Right atrium auricular region (tissue), 2 donors: ENCODE measurements around the gene DLG3. TPM values are rescaled to one million over a fixed set of nuclear protein-coding genes. Genes with fewer than 3 reads are reported as not detected.
A peak's percentile ranks its signal among the peaks of the same experiment; 100 is the strongest.

ENCODE experiments used
- DNase-seq: peaks from one replicate; pipeline ENCODE4 v3.0.0-alpha.2; 2019; ENCODE audit warnings: low spot score
- H3K27ac ChIP-seq, 2 donors: fragments of 200-600 bp; sonication (generic); 1 replicate in 1 of 2; 2 replicates in 1 of 2; pipeline ENCODE4 v1.5.1; 2016 to 2019
- H3K27me3 ChIP-seq, 2 donors: fragments of 200-600 bp; sonication (generic); one replicate each; pipeline versions ENCODE4 v1.5.1 to v1.6.0; 2017 to 2019
- H3K36me3 ChIP-seq: fragments of 200-600 bp; sonication (generic); one replicate; pipeline ENCODE4 v1.5.1; 2016
- H3K4me1 ChIP-seq, 2 donors: fragments of 200-600 bp; sonication (generic); one replicate each; pipeline versions ENCODE4 v1.5.1 to v1.6.0; 2017 to 2019
- H3K4me3 ChIP-seq, 2 donors: fragments of 200-600 bp; sonication (generic); 1 replicate in 1 of 2; 2 replicates in 1 of 2; pipeline ENCODE4 v1.5.1; 2017 to 2019; ENCODE audit warnings: mild to moderate bottlenecking in 1 of 2, moderate library complexity in 1 of 2
- H3K9me3 ChIP-seq, 2 donors: fragments of 200-600 bp; sonication (generic); one replicate each; pipeline ENCODE4 v1.5.1; 2019
- total RNA-seq, 2 donors: library from RNA; depleted of rRNA; stranded (reverse); fragments of >200 nt; gene quantifications; one replicate each; pipeline ENCODE4 v1.1.0, GENCODE V29; 2016
- TF ChIP-seq, protein P1 (sequence below), 2 donors: fragments of 200-600 bp; sonication (generic); IDR thresholded peaks; one replicate each; pipeline ENCODE4 v1.5.1; 2019; ENCODE audit warnings: antibody characterized with exemption in 2 of 2

DLG3 gene
- total RNA-seq, 2 donors from 2014 or later = 8.8 to 34.6 TPM

DNA sequence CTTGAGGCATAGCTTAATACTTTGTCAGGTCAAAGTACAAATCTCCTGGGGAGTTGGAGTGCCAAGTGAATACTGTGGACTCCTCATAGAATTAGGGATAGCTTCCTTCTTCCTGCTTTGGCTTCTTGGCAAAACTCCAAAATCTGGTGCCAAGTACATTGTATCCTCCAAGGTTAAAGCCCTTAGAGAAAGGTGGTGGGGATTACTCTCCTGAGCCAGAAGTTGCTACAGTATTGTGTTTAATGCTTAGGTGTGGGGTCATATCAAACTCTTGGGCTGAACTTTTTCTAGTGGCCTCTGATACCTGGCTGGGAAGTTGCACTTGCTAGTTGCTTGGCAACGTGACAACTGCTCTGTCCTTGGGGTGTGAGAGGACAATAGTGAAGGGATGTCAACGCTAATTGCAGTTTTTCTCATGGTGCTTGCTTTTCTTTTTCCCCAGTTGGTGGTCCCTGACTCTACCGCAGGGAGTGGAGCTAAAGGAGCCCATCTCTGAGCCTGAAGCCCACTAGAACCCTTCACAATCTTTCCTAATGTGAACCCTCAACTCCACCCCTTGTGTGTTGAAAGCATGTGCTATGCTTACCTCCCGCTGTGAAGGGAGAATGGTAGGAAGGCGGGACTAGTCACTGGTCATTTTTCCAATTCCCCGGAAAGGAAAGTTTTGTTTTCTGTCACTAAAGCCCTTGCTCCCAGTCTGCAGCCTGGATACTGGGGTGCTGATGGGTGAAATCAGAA, 35.5 kb downstream of the DLG3 start:
- peak overlapping the region; percentile 60 to 81 for H3K27ac ChIP-seq
- H3K4me3 ChIP-seq = peak overlapping the region in 1 of 2 donors; percentile 22
- TF ChIP-seq, protein P1, sequence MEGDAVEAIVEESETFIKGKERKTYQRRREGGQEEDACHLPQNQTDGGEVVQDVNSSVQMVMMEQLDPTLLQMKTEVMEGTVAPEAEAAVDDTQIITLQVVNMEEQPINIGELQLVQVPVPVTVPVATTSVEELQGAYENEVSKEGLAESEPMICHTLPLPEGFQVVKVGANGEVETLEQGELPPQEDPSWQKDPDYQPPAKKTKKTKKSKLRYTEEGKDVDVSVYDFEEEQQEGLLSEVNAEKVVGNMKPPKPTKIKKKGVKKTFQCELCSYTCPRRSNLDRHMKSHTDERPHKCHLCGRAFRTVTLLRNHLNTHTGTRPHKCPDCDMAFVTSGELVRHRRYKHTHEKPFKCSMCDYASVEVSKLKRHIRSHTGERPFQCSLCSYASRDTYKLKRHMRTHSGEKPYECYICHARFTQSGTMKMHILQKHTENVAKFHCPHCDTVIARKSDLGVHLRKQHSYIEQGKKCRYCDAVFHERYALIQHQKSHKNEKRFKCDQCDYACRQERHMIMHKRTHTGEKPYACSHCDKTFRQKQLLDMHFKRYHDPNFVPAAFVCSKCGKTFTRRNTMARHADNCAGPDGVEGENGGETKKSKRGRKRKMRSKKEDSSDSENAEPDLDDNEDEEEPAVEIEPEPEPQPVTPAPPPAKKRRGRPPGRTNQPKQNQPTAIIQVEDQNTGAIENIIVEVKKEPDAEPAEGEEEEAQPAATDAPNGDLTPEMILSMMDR (IDR thresholded peaks at IDR 0.05) = no peak
- no peak for DNase-seq
- no peaks in the 10 kb centered on the region for H3K36me3 ChIP-seq
- no peaks in the 10 kb centered on the region for H3K27me3 ChIP-seq
- peaks cover 0 to 31% of the 10 kb centered on the region in 2 donors for H3K4me1 ChIP-seq
- H3K9me3 ChIP-seq = no peaks in the 10 kb centered on the region

- peaks cover 0 to 31% of the 10 kb centered on the region in 2 donors for H3K4me1 ChIP-seq
- H3K27ac ChIP-seq = peak overlapping the region; percentile 60 to 81
- DNase-seq = no peak
- no peaks in the 10 kb centered on the region for H3K9me3 ChIP-seq
- TF ChIP-seq, protein P1 (IDR thresholded peaks at IDR 0.05) = no peak
- H3K4me3 ChIP-seq = peak overlapping the region in 1 of 2 donors; percentile 22
- H3K36me3 ChIP-seq = no peaks in the 10 kb centered on the region
- H3K27me3 ChIP-seq = no peaks in the 10 kb centered on the region
Observed at GRCh38 chrX:70480660-70481018, 36.0 kb downstream of the DLG3 start.

- H3K9me3 ChIP-seq = no peaks in the 10 kb centered on the region
- H3K36me3 ChIP-seq = no peaks in the 10 kb centered on the region
- H3K4me3 ChIP-seq = no peak overlapping the region
- peak overlapping the region; percentile 43 to 81 for H3K27ac ChIP-seq
- no peak for DNase-seq
- TF ChIP-seq, protein P1 (IDR thresholded peaks at IDR 0.05) = no peak
- no peaks in the 10 kb centered on the region for H3K27me3 ChIP-seq
- peaks cover 0 to 29% of the 10 kb centered on the region in 2 donors for H3K4me1 ChIP-seq
Observed at GRCh38 chrX:70481471-70482270, 37.0 kb downstream of the DLG3 start.

DNA sequence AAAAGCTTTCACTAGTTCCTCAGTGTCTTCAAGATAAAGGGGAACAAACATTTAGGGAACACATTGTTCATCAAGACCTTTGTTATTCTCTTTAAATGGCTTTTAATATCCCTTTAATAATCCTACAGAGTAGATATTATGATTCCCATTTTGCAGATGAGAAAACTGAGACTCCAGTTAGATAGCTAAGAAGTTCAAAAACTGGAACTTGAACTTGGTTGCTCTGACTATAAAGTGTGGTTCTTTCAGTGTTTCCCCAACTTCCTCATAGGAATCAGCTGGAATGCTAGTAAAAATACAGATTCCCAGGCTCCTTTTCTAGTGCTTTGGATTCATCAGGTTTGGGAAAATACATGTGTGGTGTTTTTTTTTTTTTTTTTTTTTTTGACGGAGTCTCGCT, 37.7 kb downstream of the DLG3 start:
- Histone ChIP-seq H3K36me3 (no peaks in the 10 kb centered on the region), H3K27ac (peak overlapping the region; percentile 14 to 81), H3K27me3 (no peaks in the 10 kb centered on the region), H3K4me1 (peaks cover 0 to 24% of the 10 kb centered on the region in 2 donors), H3K4me3 (no peak overlapping the region), H3K9me3 (no peaks in the 10 kb centered on the region)
- DNase-seq = no peak
- TF ChIP-seq, protein P1 (IDR thresholded peaks at IDR 0.05) = no peak

GRCh38 chrX:70485466-70485865, 40.8 kb downstream of the DLG3 start:
- H3K9me3 ChIP-seq = no peaks in the 10 kb centered on the region
- H3K27me3 ChIP-seq = no peaks in the 10 kb centered on the region
- no peaks in the 10 kb centered on the region for H3K4me1 ChIP-seq
- DNase-seq = no peak
- H3K4me3 ChIP-seq = no peak overlapping the region
- no peak overlapping the region for H3K27ac ChIP-seq
- TF ChIP-seq, protein P1 (IDR thresholded peaks at IDR 0.05) = no peak
- no peaks in the 10 kb centered on the region for H3K36me3 ChIP-seq
